H1 (cell line): ENCODE results near the gene LAMC3. TPM values are rescaled to one million over a fixed set of nuclear protein-coding genes. Genes with fewer than 3 reads are reported as not detected.

Experiments
- EZH2 ChIP-seq: fragments of 200-600 bp; sonication (generic); IDR thresholded peaks from 2 replicates; pipeline ENCODE4 v1.7.1; 2012; ENCODE audit warnings: low read depth, mild to moderate bottlenecking, moderate library complexity, low read length, inconsistent platforms; ENCODE audit not compliant: severe bottlenecking
- GTF2F1 ChIP-seq: IDR thresholded peaks from 2 replicates; pipeline ENCODE4 v1.6.1; 2012; ENCODE audit warnings: low read depth, low read length, improper control_type of control experiment, borderline replicate concordance
- SP2 ChIP-seq: IDR thresholded peaks from 2 replicates; pipeline ENCODE4 v1.6.1; 2012; ENCODE audit warnings: mild to moderate bottlenecking, low read length, inconsistent platforms
- ZNF274 ChIP-seq: IDR thresholded peaks from 2 replicates; pipeline ENCODE4 v1.7.0; 2012; ENCODE audit warnings: low read length, borderline replicate concordance; ENCODE audit errors: extremely low read depth
- polyA plus RNA-seq, 7 experiments: library from polyadenylated mRNA; depleted of rRNA in 3 of 7; stranded (reverse) in 5 of 7; unstranded in 2 of 7; fragments of >200 nt in 5 of 7; fragments of 200-250 nt in 2 of 7; gene quantifications; 1 replicate in 5 of 7; 2 replicates in 1 of 7; 4 replicates in 1 of 7; pipeline versions ENCODE4 v1.2.1 to v1.2.3, GENCODE V29; 2011 to 2013; ENCODE audit warnings: missing spikeins in 2 of 7, mixed read lengths in 2 of 7
- total RNA-seq: library from RNA; stranded (reverse); fragmentation: NEBNext Ultra II Directional; extraction: Animal tissue kit (Norgen Biotek cat#: 25700); gene quantifications from 2 replicates; pipeline ENCODE4 v1.2.1, GENCODE V29; 2021

Gene LAMC3
- total and polyA plus RNA-seq, 2 of the 8 experiments (the other 6 are each of a cell fraction or from before 2014, with no cell fraction given), result 9.3 to 12.3 TPM

DNA sequence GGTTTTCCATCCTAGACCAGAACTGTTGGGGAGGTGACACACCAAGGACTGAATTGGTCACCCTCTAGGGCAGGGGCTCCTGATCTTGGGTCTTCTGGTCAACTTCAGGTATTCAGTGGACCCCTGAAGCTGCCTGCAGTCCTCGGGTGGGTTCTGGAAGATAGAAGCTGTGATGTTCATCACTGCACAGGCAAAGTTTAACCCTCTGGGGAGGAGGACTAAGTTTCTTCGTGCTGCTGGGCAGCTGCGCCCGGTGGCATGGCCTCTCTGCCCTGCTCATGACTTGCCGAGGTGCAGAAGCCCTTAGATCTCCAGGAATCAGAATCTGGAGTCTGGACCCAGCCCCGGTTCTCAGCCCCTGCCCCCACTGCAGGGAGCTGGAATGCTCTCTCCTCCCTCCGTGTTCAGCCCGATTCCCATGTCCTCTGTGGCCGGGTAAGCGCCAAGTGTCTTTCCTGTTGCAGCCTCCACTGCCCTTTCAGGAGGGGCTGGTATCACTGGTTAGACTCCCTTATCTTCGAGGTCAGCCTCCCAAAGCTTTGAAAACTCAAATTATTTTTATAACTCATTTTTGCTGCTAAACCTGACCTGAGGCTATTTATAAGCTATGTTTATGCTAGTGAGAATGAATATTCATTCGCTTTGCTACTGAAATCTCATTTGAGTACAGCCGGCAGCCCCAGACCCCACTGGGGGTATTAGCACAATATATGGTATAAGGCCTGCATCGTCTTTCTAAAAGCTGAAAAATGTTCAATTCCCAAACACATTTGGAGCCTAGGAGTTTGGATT, 1.7 kb downstream of the LAMC3 start (continued):
- no peak for TF ChIP-seq ZNF274
- TF ChIP-seq GTF2F1, result no peak
- TF ChIP-seq EZH2, result no peak
- no peak for TF ChIP-seq SP2
